Neural progenitor cell (in vitro differentiated cells): Measurements from ENCODE around the gene DDX17. TPM values are rescaled to one million over a fixed set of nuclear protein-coding genes. Genes with fewer than 3 reads are reported as not detected.

Source experiments
- DNase-seq: peaks from one replicate; pipeline ENCODE4 v3.0.0-alpha.2; 2016; ENCODE audit warnings: low spot score
- H2AFZ ChIP-seq: fragments of 200-600 bp; sonication (generic); replicated peaks from 2 replicates; pipeline ENCODE4 v1.6.1; 2016; ENCODE audit warnings: antibody characterized with exemption
- H3F3A ChIP-seq: fragments of 200-600 bp; sonication (generic); 2 replicates; pipeline ENCODE4 v1.6.1; 2016; ENCODE audit warnings: antibody characterized with exemption, low read depth
- H3K27ac ChIP-seq: fragments of 200-600 bp; sonication (generic); 2 replicates; pipeline ENCODE4 v1.5.1; 2016; ENCODE audit warnings: mild to moderate bottlenecking
- H3K27me3 ChIP-seq: fragments of 200-600 bp; sonication (generic); 2 replicates; pipeline ENCODE4 v1.6.1; 2016; ENCODE audit warnings: mild to moderate bottlenecking, moderate library complexity
- H3K36me3 ChIP-seq: fragments of 200-600 bp; sonication (generic); 2 replicates; pipeline ENCODE4 v1.5.1; 2016
- H3K4me1 ChIP-seq: fragments of 200-600 bp; sonication (generic); 2 replicates; pipeline ENCODE4 v1.6.1; 2016; ENCODE audit warnings: mixed run types
- H3K4me2 ChIP-seq: fragments of 200-600 bp; sonication (generic); 2 replicates; pipeline ENCODE4 v1.6.1; 2016
- H3K4me3 ChIP-seq: fragments of 200-600 bp; sonication (generic); 2 replicates; pipeline ENCODE4 v1.5.1; 2016
- H3K79me2 ChIP-seq: fragments of 200-600 bp; sonication (generic); 2 replicates; pipeline ENCODE4 v1.6.1; 2016; ENCODE audit warnings: low read depth
- H3K9ac ChIP-seq: fragments of 200-600 bp; sonication (generic); 2 replicates; pipeline ENCODE4 v1.6.1; 2016
- H3K9me3 ChIP-seq: fragments of 200-600 bp; sonication (generic); 2 replicates; pipeline ENCODE4 v1.5.1; 2016; ENCODE audit warnings: low read depth
- H4K20me1 ChIP-seq: fragments of 200-600 bp; sonication (generic); 2 replicates; pipeline ENCODE4 v1.6.1; 2016; ENCODE audit warnings: low read depth
- H3K27ac Mint-ChIP-seq: 3 replicates; pipeline ENCODE4 v1.8.0; 2021; ENCODE audit warnings: mixed read lengths
- H3K27me3 Mint-ChIP-seq: 2 replicates; pipeline ENCODE4 v1.8.0; 2022; ENCODE audit warnings: low read depth, mild to moderate bottlenecking, inconsistent platforms, moderate library complexity, mixed read lengths; ENCODE audit not compliant: insufficient read depth
- H3K36me3 Mint-ChIP-seq: 3 replicates; pipeline ENCODE4 v1.8.0; 2021; ENCODE audit warnings: mixed read lengths
- H3K4me1 Mint-ChIP-seq: 3 replicates; pipeline ENCODE4 v1.8.0; 2021; ENCODE audit warnings: mixed read lengths
- H3K4me3 Mint-ChIP-seq: 3 replicates; pipeline ENCODE4 v1.8.0; 2021; ENCODE audit warnings: mild to moderate bottlenecking, moderate library complexity, mixed read lengths
- H3K9me3 Mint-ChIP-seq: 3 replicates; pipeline ENCODE4 v1.8.0; 2020; ENCODE audit warnings: mixed read lengths
- CTCF ChIP-seq: fragments of 200-600 bp; sonication (generic); IDR thresholded peaks from 2 replicates; pipeline ENCODE4 v1.5.1; 2017; ENCODE audit warnings: antibody characterized with exemption, mild to moderate bottlenecking
- EZH2 ChIP-seq: fragments of 200-600 bp; sonication (generic); IDR thresholded peaks from 2 replicates; pipeline ENCODE4 v1.6.1; 2017; ENCODE audit warnings: antibody characterized with exemption, mild to moderate bottlenecking, moderate library complexity
- EZH2phosphoT487 ChIP-seq: fragments of 200-600 bp; sonication (generic); IDR thresholded peaks from 2 replicates; pipeline ENCODE4 v1.6.1; 2017; ENCODE audit warnings: antibody characterized with exemption
- total RNA-seq: library from RNA; depleted of rRNA; stranded (reverse); fragments of >200 nt; gene quantifications from 2 replicates; pipeline ENCODE4 v1.2.3, GENCODE V29; 2015; ENCODE audit warnings: low replicate concordance

The DDX17 gene
- total RNA-seq, 1 donor from 2014 or later: 621 TPM

DNA sequence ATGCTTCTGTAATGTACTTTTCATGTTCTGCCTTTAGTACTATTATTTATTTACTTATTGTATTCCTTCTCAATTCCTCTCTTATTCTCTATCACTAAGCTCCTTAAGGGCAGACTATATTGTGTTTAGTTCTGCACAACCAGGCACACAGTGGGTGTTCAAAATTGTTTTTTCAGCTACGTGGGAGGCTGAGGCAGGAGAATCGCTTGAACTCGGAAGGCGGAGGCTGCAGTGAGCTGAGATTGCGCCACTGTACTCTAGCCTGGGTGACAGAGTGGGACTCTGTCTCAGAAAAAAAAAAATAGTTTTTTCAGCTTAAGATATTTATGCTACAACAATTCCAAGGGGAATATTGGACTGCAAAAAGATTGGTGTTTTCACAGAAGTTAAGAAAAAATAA is 17.4 kb upstream of the DDX17 start:
- no peaks in the 10 kb centered on the region for H3K36me3 Mint-ChIP-seq
- H3K27ac ChIP-seq: no peak overlapping the region
- H3K79me2 ChIP-seq: no peaks in the 10 kb centered on the region
- no peak overlapping the region for H3K4me2 ChIP-seq
- H3K4me3 ChIP-seq: no peak overlapping the region
- H3K27me3 Mint-ChIP-seq: peaks cover 3% of the 10 kb centered on the region
- no peaks in the 10 kb centered on the region for H3K9me3 Mint-ChIP-seq
- DNase-seq: no peak
- H3K27me3 ChIP-seq: no peaks in the 10 kb centered on the region
- no peak overlapping the region for H2AFZ ChIP-seq
- H3K4me1 ChIP-seq: no peaks in the 10 kb centered on the region
- H3K4me1 Mint-ChIP-seq: no peaks in the 10 kb centered on the region
- no peaks in the 10 kb centered on the region for H3K36me3 ChIP-seq
- TF ChIP-seq CTCF: no peak
- no peak for TF ChIP-seq EZH2phosphoT487
- TF ChIP-seq EZH2: no peak
- H3K4me3 Mint-ChIP-seq: no peak overlapping the region
- no peaks in the 10 kb centered on the region for H3K9me3 ChIP-seq
- H3K27ac Mint-ChIP-seq: no peak overlapping the region
- no peaks in the 10 kb centered on the region for H3F3A ChIP-seq
- H4K20me1 ChIP-seq: no peaks in the 10 kb centered on the region
- no peak overlapping the region for H3K9ac ChIP-seq

DNA sequence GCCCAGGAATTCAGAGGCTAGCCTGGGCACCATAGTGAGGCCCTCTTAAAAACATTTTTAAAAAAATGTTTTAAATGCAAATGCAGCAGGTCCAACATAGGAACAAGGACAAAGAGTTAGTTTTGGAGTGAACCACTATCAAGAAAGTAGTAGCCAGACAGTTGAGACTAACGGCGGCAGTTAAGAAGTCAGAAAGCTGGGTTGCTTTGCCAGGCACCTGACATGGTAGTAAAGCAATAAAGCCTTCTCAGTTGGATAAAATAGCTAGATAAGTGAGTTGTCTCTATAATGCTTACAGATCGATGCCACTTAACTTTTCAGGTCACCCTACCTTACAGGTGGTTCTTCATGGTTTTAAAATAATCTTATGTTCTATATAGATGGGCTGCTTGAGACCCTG is 16.9 kb upstream of the DDX17 start:
- Histone ChIP-seq H3K4me3 (no peak overlapping the region), H3K27me3 (no peaks in the 10 kb centered on the region), H3K4me1 (no peaks in the 10 kb centered on the region), H3K9me3 (no peaks in the 10 kb centered on the region), H3K36me3 (no peaks in the 10 kb centered on the region), H2AFZ (no peak overlapping the region), H3K4me2 (no peak overlapping the region), H3K27ac (no peak overlapping the region), H4K20me1 (no peaks in the 10 kb centered on the region), H3K79me2 (no peaks in the 10 kb centered on the region), H3F3A (no peaks in the 10 kb centered on the region), H3K9ac (no peak overlapping the region)
- H3K4me1 Mint-ChIP-seq: no peaks in the 10 kb centered on the region
- no peaks in the 10 kb centered on the region for H3K9me3 Mint-ChIP-seq
- no peaks in the 10 kb centered on the region for H3K36me3 Mint-ChIP-seq
- no peak for DNase-seq
- H3K4me3 Mint-ChIP-seq: no peak overlapping the region
- peaks cover 3% of the 10 kb centered on the region for H3K27me3 Mint-ChIP-seq
- H3K27ac Mint-ChIP-seq: no peak overlapping the region
- TF ChIP-seq EZH2phosphoT487: no peak
- no peak for TF ChIP-seq CTCF

DNA sequence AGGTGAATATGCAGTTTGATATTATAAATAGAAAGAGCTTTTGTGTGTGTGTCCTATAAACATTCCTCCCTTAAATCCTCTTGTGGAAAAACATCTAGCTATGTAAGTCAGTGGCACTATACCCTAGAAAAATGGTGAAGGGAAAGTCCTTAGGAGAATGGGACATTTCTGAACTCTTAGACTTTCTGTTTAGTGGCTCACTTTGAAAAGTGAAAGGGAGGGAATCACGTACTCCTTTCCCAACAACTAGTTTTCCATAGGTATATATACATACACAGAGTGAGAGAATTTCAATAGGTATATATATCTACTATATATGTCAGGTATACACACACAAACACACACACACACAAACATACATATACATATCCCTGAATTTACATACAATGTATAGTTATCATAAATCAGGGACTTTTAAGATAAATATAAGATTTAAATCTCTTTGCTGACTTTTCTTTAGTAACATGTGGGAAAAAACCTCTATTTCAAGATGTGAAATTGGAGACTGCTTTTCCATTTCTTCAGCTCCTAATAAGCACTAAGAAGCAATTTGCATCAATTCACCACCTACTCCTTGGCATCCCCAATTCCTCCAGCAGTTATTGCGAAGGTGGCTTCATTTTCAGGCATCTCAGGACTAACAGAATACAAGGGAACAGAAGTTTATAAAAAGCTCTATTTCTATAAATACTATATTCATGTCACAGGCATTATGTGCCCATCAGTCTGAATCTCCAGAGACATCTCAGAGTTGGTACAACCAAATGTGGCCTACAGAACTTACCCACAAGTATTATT is 13.5 kb upstream of the DDX17 start:
- no peak overlapping the region for H2AFZ ChIP-seq
- H3K4me3 ChIP-seq: no peak overlapping the region
- Mint-ChIP-seq H3K27ac (no peak overlapping the region), H3K27me3 (peaks cover 3% of the 10 kb centered on the region), H3K9me3 (no peaks in the 10 kb centered on the region), H3K36me3 (no peaks in the 10 kb centered on the region), H3K4me1 (no peaks in the 10 kb centered on the region), H3K4me3 (no peak overlapping the region)
- no peaks in the 10 kb centered on the region for H3K79me2 ChIP-seq
- no peak overlapping the region for H3K9ac ChIP-seq
- H3K27me3 ChIP-seq: no peaks in the 10 kb centered on the region
- no peak for TF ChIP-seq CTCF
- TF ChIP-seq EZH2: no peak
- no peak for TF ChIP-seq EZH2phosphoT487
- no peaks in the 10 kb centered on the region for H3F3A ChIP-seq
- H3K27ac ChIP-seq: no peak overlapping the region
- no peaks in the 10 kb centered on the region for H4K20me1 ChIP-seq
- DNase-seq: no peak
- H3K4me2 ChIP-seq: no peak overlapping the region
- H3K36me3 ChIP-seq: no peaks in the 10 kb centered on the region
- H3K9me3 ChIP-seq: no peaks in the 10 kb centered on the region
- H3K4me1 ChIP-seq: no peaks in the 10 kb centered on the region
